Measurements from ENCODE around the gene EZR.

EZR gene

DNA sequence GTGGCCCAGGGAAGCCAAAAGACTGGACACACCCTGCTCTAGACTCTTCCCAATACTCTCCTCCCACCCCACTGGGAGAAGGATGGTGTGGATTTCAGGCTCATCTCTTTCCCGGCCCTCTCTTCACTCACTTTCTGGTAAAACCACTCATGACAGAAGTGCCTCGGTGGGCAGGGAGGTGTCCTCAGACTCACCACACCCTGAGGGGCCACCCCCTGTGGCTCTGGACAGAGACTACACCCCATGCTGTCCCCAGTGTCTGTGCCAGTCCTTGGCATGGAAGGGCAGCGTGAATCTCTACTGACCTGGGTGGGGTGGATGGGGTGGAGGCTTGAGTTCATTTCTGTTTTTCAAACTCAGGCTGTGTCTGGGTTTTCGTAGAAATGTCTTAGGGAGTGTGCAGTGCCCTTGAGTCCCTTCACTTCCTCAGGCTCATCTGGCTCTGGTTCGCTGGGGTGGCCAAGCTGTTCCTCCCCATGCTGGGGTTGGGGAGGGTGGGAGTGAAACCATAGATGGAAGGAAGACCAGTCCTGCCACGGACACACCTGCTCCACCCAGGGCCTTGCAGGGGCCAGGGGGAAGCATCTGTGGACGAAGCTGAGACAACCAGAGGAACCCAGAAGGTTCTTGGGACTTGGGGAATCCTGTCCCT, 59.1 kb downstream of the EZR start:
- DNase-seq (ENCODE audit: extremely low spot score), result no peak
- no peak for TF ChIP-seq CTCF (IDR thresholded peaks at IDR 0.05; ENCODE audit: control extremely low read depth, extremely low read depth, low read depth, missing control alignments)
- CTCF ChIA-PET, result interaction anchor here (1.2 to 1.3 kb wide), 3 partner anchors 9 to 56 kb away, joined by 3 to 4 read pairs (median 3); no protein-coding TSS in a partner anchor
- POLR2A ChIA-PET, result no interaction called here

DNA sequence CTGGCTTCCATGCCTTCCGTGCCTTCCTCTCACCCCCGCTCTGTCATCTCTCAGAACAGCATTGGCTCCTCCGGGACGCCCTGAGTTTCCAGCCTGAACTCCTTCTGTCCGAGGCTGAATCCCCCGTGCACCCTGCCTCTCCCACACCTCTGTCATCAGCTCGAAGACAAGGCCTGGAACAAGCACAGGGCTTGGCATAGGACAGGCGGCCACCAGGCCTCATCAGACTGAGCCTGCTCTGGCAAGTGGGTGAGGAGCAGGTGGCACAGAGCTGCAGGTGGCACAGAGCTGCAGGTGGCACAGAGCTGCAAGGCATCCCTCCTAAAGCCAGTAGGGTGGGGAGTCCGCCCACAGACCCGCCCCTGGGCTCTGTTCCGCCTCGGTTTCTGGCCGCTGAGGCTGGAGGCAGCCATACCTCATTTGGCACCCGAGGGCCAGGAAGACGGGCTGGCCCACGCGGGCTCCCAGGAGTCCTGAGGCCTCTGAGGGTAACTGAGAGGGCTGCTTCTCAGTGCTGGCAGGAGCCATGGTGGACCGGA, 60.2 kb downstream of the EZR start:
- ChIA-PET CTCF (interaction anchor here (0.9 to 1.2 kb wide), 2 partner anchors 52 to 55 kb away, joined by 3 read pairs; no protein-coding TSS in a partner anchor), POLR2A (no interaction called here)
- no peak for TF ChIP-seq CTCF (IDR thresholded peaks at IDR 0.05; ENCODE audit: control extremely low read depth, extremely low read depth, low read depth, missing control alignments)
- DNase-seq (ENCODE audit: extremely low spot score), result no peak

DNA sequence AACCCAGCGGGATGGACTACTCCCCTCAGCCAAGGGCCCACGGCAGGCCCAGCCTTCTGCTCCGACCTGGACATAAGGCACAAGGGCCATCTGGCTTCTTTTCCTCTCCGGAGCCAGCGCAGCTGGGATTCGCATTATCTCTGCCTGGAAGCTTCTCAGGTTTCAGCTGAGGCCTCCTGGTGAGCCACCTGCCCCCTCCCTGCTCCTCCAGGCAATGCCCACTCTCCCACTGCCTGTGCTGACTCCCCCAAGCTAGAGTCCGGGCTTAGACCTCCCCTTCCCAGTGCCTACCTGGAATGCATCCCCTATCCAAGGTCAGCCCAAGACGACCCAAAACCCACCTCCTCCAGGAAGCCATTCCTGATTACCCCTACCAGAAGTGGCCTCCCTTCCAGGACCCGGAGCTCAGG, 60.7 kb downstream of the EZR start:
- DNase-seq (ENCODE audit: extremely low spot score), result no peak
- no peak for TF ChIP-seq CTCF (IDR thresholded peaks at IDR 0.05; ENCODE audit: control extremely low read depth, extremely low read depth, low read depth, missing control alignments)
- ChIA-PET CTCF (interaction anchor here (0.9 kb wide), 1 partner anchor 52 kb away, joined by 3 read pairs; no protein-coding TSS in a partner anchor), POLR2A (no interaction called here)

DNA sequence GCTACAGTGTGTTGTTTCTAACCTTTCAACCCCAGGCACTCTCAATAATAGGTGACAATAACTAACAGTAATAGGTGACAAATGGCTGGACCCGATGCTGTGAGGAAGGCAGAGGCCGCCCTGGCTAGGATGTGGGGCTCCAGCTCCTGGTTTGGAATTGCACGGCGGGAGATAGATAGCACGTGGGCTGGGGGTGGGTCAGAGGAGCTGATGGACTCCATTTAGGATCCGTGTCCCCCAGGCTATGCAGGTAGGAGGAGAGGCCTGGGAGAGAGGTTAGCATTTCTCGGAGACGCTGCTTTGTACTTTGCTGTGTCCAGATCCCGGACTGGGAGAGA, 61.4 kb downstream of the EZR start:
- DNase-seq (ENCODE audit: extremely low spot score), result no peak
- ChIA-PET CTCF (no interaction called here), POLR2A (no interaction called here)
- no peak for TF ChIP-seq CTCF (IDR thresholded peaks at IDR 0.05; ENCODE audit: control extremely low read depth, extremely low read depth, low read depth, missing control alignments)

DNA sequence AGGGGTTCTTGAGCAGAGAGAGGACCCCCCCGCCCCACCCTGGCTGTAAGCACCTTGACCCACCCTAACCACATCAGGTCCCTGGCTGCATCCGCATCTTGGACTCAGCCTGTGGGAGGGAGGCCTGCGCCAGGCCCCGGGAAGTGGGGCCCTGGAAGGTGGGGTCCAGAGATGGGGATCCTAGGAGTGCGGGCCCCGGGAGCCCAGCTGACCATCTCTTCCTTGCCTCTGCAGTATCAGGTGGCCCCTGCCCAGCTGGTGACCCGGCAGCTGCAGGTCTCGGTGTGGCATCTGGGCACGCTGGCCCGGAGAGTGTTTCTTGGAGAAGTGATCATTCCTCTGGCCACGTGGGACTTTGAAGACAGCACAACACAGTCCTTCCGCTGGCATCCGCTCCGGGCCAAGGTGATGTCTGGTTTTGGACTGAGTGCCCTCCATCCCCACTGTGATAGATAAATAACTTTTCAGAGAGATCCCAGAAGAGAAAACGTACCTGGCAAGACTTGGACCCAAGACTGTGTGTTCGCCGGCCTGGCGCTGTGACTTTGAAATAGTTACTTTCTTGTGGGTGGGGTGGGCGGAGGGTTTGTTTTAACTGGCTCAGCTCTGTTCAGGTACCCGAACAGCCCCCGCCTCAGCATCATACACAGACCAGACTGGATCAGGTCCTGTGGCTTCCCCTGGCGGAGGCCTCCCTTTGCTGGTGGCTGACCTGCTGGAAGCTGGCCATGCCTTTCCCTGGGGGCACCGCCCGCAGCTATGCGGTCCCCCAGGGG, 62.0 kb downstream of the EZR start:
- DNase-seq (ENCODE audit: extremely low spot score), result no peak
- no peak for TF ChIP-seq CTCF (IDR thresholded peaks at IDR 0.05; ENCODE audit: control extremely low read depth, extremely low read depth, low read depth, missing control alignments)
- CTCF ChIA-PET, result no interaction called here
- POLR2A ChIA-PET, result no interaction called here

DNA sequence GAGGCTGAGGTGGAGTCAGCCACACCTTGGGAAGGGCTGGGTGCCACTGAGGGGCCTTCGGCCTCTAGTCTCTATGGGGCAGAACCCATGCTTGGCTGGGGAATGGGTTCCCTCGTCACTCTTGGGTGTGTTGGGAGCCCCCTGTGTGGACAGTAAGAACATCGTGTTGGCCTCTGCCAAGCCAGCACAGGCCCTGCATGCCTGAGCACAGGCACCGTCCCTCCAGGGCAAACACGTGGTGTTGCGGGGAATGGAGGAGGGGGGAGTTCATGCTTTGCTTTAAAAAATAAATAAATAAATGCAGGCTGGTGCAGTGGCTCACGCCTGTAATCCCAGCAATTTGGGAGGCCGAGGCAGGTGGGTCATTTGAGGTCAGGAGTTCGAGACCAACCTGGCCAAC, 63.0 kb downstream of the EZR start:
- ChIA-PET CTCF (interaction anchor here (0.8 to 1.5 kb wide), 2 partner anchors 12 to 17 kb away, joined by 3 to 6 read pairs; no protein-coding TSS in a partner anchor), POLR2A (no interaction called here)
- DNase-seq (ENCODE audit: extremely low spot score), result no peak
- TF ChIP-seq CTCF (IDR thresholded peaks at IDR 0.05; ENCODE audit: control extremely low read depth, extremely low read depth, low read depth, missing control alignments), result no peak
